GM21737 (cell line): Measurements from ENCODE around the gene FANCG.
A peak's percentile ranks its signal among the peaks of the same experiment; 100 is the strongest.

Experiments
- ATAC-seq: cut with Tn5 transposase; IDR thresholded peaks from one replicate; pipeline ENCODE4 v1.9.1; 2021; ENCODE audit warnings: mild to moderate bottlenecking, moderate library complexity; ENCODE audit not compliant: unreplicated experiment

The FANCG gene

GRCh38 chr9:35079426-35080341, at the start of gene FANCG:
FANCG (minus strand) TSS chr9:35079942; CDS start chr9:35079524, 418 bp downstream.
- peak; percentile 78 for ATAC-seq

- ATAC-seq = peak; percentile 40
Measured at GRCh38 chr9:35116898-35117551, 37.3 kb upstream of the FANCG start.

GRCh38 chr9:35116539-35116897, 36.8 kb upstream of the FANCG start:
- ATAC-seq = no peak

- peak; percentile 52 for ATAC-seq
Measured at GRCh38 chr9:35115680-35116538, 36.2 kb upstream of the FANCG start, which contains the start of gene ATOSB. ATOSB (minus strand) TSS chr9:35115862; CDS start chr9:35108274, 7,588 bp downstream.

GRCh38 chr9:35114840-35115628, 35.3 kb upstream of the FANCG start:
- ATAC-seq = no peak

- ATAC-seq = peak; percentile 17
Measured at GRCh38 chr9:35114113-35114839, 34.5 kb upstream of the FANCG start.

DNA sequence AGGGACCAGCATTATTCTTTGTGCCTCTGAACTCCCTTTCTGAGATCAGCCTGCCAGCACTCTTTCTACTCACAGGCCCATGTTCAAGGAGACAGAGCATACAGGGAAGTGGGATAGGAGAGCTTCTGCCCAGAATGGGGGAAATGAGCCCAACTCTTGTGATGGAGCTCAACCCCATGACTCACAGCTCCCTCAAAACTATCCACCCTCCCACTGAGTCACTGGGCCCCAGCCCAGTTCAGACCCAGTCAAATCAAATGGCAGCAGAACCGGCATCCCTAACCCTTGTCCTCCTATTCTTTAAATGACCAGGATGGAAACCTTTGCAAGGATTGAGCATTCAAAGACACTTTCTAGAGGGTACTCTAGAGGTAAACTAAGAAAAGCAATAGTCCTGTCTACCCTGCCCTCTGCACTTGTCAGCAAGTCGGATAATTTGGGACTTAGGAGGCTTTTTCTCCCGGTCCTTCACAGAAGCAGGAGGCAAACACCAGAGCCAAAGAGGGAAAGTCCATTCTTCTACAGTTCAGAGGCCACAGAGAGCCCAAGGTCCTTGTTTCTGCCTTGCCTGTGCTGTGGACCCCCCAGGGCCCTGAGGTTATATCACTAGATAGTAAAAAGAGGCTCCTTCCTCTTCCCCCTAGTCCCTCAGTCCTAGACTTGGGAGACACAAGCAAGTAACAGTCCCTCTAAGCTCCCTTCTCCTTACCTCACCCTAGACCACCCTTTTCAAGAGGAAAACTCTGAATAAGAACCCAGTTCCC, 32.7 kb upstream of the FANCG start:
- ATAC-seq = no peak

- peak; percentile 71 for ATAC-seq
Measured at GRCh38 chr9:35111001-35111933, 31.5 kb upstream of the FANCG start.

DNA sequence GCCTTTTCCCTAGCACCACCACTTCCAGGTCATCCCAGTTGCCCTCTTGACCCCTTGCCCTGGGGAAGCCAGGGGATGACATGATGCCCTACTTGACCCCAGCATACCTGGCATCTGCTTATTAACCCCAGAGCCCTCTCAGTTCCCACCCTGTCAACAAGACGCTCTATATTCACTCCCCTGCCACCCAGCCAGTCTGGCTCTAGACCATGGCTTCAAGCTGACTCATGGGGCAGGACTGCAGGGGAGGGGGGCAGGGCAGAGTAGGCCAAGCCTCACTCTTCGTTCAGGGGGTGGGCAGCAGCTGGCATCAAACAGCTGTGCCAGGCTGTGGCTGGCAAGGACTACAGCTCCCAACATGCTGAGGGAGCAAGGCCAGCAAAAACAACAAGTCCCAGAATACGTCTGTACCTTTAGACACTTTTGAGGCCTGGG, 30.6 kb upstream of the FANCG start:
- ATAC-seq = no peak

DNA sequence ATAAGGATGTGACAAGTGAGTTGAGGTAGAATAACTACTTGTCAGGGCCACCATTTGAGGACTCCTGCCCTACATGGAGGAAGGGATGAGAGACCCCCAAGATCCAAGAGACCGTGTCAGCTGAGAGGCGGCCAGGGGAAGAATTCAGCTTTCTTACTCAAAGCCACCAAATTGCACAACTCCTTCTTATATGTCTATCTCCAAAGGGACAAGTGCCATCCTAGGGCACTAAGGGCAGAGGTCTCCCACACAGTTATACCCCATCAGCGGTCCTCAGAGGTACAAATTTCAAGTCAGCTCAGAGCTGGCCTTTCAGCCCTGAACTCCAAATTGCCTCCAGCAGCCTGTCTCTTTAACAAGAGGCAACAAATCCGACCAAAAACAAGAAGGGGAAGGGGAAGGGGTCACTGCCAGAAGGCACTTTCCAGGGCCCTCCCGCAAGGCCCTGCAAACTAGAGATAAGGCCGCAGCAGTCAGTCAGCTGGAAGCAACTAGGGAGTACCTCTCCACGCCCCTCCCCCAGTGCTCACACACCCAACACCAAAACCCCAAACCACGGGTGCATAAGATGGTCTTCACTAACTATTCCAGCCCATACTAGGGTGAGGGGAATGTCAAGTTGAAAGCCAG, 29.3 kb upstream of the FANCG start:
- ATAC-seq = no peak

DNA sequence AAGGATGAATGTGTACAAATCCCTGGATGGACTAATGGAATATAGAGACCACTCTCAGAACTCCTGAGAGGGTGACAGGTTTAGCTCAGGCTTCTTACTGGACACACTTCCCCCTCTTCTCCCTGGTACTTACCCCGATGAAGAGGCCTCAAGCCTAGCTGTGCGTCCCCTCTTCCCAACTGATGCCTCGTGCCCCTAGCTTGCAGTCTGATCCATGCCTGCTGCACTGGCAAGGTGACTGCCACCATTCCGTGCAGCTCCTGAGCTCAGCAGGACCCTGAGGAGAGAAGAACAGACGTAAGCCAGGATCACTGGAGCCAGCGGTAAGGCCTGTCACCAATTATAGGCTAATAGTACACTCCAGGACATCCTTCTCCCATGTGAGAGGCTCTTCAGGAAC, 28.7 kb upstream of the FANCG start:
- no peak for ATAC-seq

- no peak for ATAC-seq
Measured at GRCh38 chr9:35107297-35108290, 27.9 kb upstream of the FANCG start.

GRCh38 chr9:35106343-35106730, 26.6 kb upstream of the FANCG start:
- no peak for ATAC-seq

- no peak for ATAC-seq
Measured at GRCh38 chr9:35105571-35106342, 26.0 kb upstream of the FANCG start.

GRCh38 chr9:35105126-35105525, 25.4 kb upstream of the FANCG start:
- no peak for ATAC-seq
